Hepatocyte (in vitro differentiated cells): Measurements from ENCODE around the gene MAP4K3. TPM values are rescaled to one million over a fixed set of nuclear protein-coding genes. Genes with fewer than 3 reads are reported as not detected.
A peak's percentile ranks its signal among the peaks of the same experiment; 100 is the strongest.

Experiments used
- DNase-seq: peaks from one replicate; pipeline ENCODE4 v3.0.0-alpha.2; 2016; ENCODE audit warnings: low spot score
- H2AFZ ChIP-seq: fragments of 200-600 bp; sonication (generic); 2 replicates; pipeline ENCODE4 v1.6.0; 2016; ENCODE audit warnings: antibody characterized with exemption, mild to moderate bottlenecking
- H3K27ac ChIP-seq: fragments of 200-600 bp; sonication (generic); 2 replicates; pipeline ENCODE4 v1.5.1; 2016; ENCODE audit warnings: mild to moderate bottlenecking
- H3K27me3 ChIP-seq: fragments of 200-600 bp; sonication (generic); 2 replicates; pipeline ENCODE4 v1.6.1; 2016
- H3K36me3 ChIP-seq: fragments of 200-600 bp; sonication (generic); replicated peaks from 2 replicates; pipeline ENCODE4 v1.5.1; 2016; ENCODE audit warnings: low read depth; ENCODE audit not compliant: insufficient read depth
- H3K4me1 ChIP-seq: fragments of 200-600 bp; sonication (generic); 2 replicates; pipeline ENCODE4 v1.5.1; 2016; ENCODE audit warnings: mild to moderate bottlenecking, moderate library complexity; ENCODE audit not compliant: insufficient read depth
- H3K4me2 ChIP-seq: fragments of 200-600 bp; sonication (generic); 2 replicates; pipeline ENCODE4 v1.6.0; 2016
- H3K4me3 ChIP-seq: fragments of 200-600 bp; sonication (generic); 2 replicates; pipeline ENCODE4 v1.5.1; 2016; ENCODE audit warnings: mild to moderate bottlenecking
- H3K79me2 ChIP-seq: fragments of 200-600 bp; sonication (generic); 2 replicates; pipeline ENCODE4 v1.6.0; 2017; ENCODE audit warnings: mild to moderate bottlenecking
- H3K9me2 ChIP-seq: fragments of 200-600 bp; sonication (generic); replicated peaks from 2 replicates; pipeline ENCODE4 v1.6.0; 2017; ENCODE audit warnings: mild to moderate bottlenecking; ENCODE audit not compliant: insufficient read depth
- H3K9me3 ChIP-seq: fragments of 200-600 bp; sonication (generic); 2 replicates; pipeline ENCODE4 v1.5.1; 2016; ENCODE audit warnings: low read depth, mild to moderate bottlenecking
- H4K20me1 ChIP-seq: fragments of 200-600 bp; sonication (generic); 2 replicates; pipeline ENCODE4 v1.6.0; 2016; ENCODE audit warnings: mild to moderate bottlenecking; ENCODE audit not compliant: insufficient read depth, poor library complexity, severe bottlenecking
- EZH2 ChIP-seq: fragments of 200-600 bp; sonication (generic); IDR thresholded peaks from 2 replicates; pipeline ENCODE4 v1.6.1; 2016; ENCODE audit warnings: antibody characterized with exemption, mild to moderate bottlenecking, borderline replicate concordance
- EZH2phosphoT487 ChIP-seq: fragments of 200-600 bp; sonication (generic); IDR thresholded peaks from one replicate; pipeline ENCODE4 v1.6.1; 2018; ENCODE audit warnings: antibody characterized with exemption, mild to moderate bottlenecking, low read depth, moderate library complexity; ENCODE audit not compliant: unreplicated experiment, severe bottlenecking
- WGBS: methylation state at CpG from one replicate; pipeline ENCODE4 v1.1.6; 2016; ENCODE audit warnings: low lambda C conversion rate; ENCODE audit errors: missing lambda C conversion rate; 5-methylcytosine and 5-hydroxymethylcytosine counted together
- polyA plus RNA-seq: library from polyadenylated mRNA; unstranded; fragments of >200 nt; fragmentation: Nextera tagmentation; extraction: Ambion mirVana; gene quantifications from 2 replicates; pipeline ENCODE4 v1.2.1, GENCODE V29; 2016
- total RNA-seq: library from RNA; depleted of rRNA; stranded (reverse); fragments of >200 nt; gene quantifications from 2 replicates; pipeline ENCODE4 v1.2.3, GENCODE V29; 2014
- TF ChIP-seq, protein P1 (sequence below): fragments of 200-600 bp; sonication (generic); IDR thresholded peaks from 2 replicates; pipeline ENCODE4 v1.5.1; 2016; ENCODE audit warnings: antibody characterized with exemption, mild to moderate bottlenecking; ENCODE audit not compliant: poor library complexity

MAP4K3 gene
- total and polyA plus RNA-seq, 2 experiments from 2014 or later = 24.5 to 65.1 TPM

DNA sequence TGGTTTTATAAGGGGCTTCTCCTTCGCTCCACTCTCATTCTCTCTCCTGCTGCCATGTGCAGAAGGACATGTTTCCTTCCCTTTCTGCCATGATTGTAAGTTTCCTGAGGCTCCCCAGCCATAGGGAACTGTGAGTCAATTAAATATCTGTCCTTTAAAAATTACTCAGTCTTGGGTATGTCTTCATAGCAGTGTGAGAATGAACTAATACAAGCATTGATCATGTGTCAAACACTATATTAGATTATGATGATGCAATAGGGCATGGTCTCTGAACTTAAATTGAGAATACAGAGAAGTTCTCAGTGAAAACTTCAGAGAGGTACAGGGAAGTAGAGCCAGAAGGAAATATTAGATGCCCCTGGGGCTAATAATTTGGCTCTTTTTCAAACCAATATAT is 5.9 kb upstream of the MAP4K3 start:
- TF ChIP-seq EZH2 = no peak
- no peak for TF ChIP-seq EZH2phosphoT487
- TF ChIP-seq, protein P1, sequence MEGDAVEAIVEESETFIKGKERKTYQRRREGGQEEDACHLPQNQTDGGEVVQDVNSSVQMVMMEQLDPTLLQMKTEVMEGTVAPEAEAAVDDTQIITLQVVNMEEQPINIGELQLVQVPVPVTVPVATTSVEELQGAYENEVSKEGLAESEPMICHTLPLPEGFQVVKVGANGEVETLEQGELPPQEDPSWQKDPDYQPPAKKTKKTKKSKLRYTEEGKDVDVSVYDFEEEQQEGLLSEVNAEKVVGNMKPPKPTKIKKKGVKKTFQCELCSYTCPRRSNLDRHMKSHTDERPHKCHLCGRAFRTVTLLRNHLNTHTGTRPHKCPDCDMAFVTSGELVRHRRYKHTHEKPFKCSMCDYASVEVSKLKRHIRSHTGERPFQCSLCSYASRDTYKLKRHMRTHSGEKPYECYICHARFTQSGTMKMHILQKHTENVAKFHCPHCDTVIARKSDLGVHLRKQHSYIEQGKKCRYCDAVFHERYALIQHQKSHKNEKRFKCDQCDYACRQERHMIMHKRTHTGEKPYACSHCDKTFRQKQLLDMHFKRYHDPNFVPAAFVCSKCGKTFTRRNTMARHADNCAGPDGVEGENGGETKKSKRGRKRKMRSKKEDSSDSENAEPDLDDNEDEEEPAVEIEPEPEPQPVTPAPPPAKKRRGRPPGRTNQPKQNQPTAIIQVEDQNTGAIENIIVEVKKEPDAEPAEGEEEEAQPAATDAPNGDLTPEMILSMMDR = no peak
- Histone ChIP-seq H4K20me1 (no peaks in the 10 kb centered on the region), H3K4me1 (peaks cover 8% of the 10 kb centered on the region), H3K4me3 (no peak overlapping the region), H3K79me2 (peaks cover 5% of the 10 kb centered on the region), H3K4me2 (no peak overlapping the region), H3K27me3 (no peaks in the 10 kb centered on the region), H3K27ac (no peak overlapping the region), H2AFZ (no peak overlapping the region), H3K9me3 (no peaks in the 10 kb centered on the region), H3K9me2 (no peaks in the 10 kb centered on the region), H3K36me3 (no peaks in the 10 kb centered on the region)
- WGBS = 93% methylated on average over 1 of the region's 1 CpG
- no peak for DNase-seq

DNA sequence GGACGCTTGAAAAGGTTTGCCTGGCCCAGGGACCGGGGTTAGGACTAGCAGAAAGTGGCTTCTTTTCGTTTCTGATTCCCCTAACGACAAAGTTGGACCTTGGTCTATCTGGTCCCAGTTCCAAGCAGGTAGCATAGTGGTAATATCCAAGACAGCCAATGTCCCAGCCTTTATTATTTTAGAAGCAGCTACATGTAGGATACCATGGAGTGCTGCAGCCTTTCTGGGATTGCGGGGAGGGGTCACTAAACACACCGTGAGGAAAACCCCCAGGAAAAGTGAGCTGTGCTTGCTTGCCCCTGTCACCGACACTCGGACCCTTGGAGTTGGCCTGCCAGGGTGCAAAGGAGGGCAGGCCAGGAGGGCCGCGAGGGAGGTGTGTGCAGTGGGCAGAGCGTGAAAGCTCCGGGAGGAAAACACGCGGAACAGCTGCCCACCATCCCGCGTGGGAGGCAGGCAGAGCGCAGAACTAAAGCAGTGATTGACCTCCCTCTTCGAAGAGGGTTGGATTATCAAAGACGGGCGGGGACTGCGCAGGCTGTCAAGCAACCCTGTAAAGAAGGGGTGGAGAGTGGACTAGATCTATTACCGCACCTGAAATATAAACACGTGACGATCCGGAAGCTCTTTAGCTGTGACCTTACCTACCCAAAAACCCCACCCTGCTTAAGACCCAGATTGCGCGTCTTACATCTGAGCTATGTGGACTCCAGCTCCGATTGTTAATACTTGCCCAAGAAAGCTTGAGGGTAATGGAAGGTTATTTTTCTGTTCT is 624 bp upstream of the MAP4K3 start:
- Histone ChIP-seq H3K9me3 (no peaks in the 10 kb centered on the region), H3K4me2 (peak overlapping the region; percentile 96), H3K4me1 (peaks cover 32% of the 10 kb centered on the region), H3K36me3 (no peaks in the 10 kb centered on the region), H2AFZ (peak overlapping the region; percentile 86), H3K79me2 (peaks cover 46% of the 10 kb centered on the region), H3K4me3 (peak overlapping the region; percentile 60), H3K9me2 (no peaks in the 10 kb centered on the region), H3K27me3 (no peaks in the 10 kb centered on the region), H4K20me1 (peaks cover 31% of the 10 kb centered on the region), H3K27ac (peak overlapping the region; percentile 98)
- DNase-seq = peak; percentile 63
- TF ChIP-seq EZH2phosphoT487 (no peak), EZH2 (no peak)
- TF ChIP-seq, protein P1 = no peak
- WGBS = 12% methylated on average over 28 of the region's 28 CpGs

DNA sequence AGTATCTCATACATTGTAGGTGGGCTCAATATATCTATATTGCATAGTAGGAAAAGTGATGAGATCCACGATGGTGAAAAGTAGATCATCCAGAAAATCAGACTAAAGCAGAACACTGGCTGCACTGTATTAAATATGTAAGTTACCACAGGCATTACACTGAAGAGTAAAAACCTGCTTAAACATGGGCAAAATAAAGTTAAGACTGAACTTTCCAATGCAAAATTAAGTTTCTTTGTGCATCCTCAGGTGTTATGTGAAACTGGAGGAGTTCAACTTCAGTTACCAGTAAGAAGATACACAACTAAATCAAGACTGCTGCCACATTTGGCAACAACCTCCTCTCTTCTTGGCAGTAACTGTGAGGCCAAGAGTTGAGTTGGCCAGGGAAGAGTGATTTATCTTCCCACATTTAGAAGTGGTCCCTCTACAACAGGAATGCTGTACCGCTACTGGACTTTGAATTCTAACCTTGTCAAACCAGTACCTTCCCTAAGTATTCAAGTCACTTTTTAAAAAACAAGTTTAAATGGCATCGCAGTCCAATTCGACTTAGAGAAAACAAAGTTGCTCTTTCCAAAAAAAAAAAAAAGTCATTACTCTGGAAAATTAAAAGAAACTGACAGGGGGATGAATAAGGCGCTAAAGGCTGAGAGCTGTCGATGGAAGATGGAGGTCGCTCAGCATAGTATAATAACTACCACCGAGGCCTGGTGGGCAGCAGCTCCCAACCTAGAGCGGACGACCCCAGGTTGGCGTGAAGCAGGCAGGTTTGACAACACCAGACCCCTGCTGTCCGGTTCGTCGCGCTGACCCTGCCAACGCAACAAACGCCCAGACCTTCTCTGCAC is 1.1 kb downstream of the MAP4K3 start:
- H2AFZ ChIP-seq = peak overlapping the region; percentile 68
- peak; percentile 34 for DNase-seq

More for the DNA sequence above, 1.1 kb downstream of the MAP4K3 start:
- H3K27me3 ChIP-seq = no peaks in the 10 kb centered on the region
- H3K27ac ChIP-seq = peak overlapping the region; percentile 98
- peak overlapping the region; percentile 79 for H3K4me3 ChIP-seq
- H3K4me1 ChIP-seq = peaks cover 42% of the 10 kb centered on the region
- no peaks in the 10 kb centered on the region for H3K9me2 ChIP-seq
- H3K79me2 ChIP-seq = peaks cover 61% of the 10 kb centered on the region
- 2% methylated on average over 17 of the region's 17 CpGs for WGBS
- H3K36me3 ChIP-seq = no peaks in the 10 kb centered on the region
- no peak for TF ChIP-seq EZH2phosphoT487
- TF ChIP-seq, protein P1 = no peak
- TF ChIP-seq EZH2 = no peak
- no peaks in the 10 kb centered on the region for H3K9me3 ChIP-seq
- H4K20me1 ChIP-seq = peaks cover 46% of the 10 kb centered on the region
- H3K4me2 ChIP-seq = peak overlapping the region; percentile 82
